Ovary (tissue), 3 donors: Measurements from ENCODE around the gene WDR20.

ENCODE experiments used
- CTCF ChIP-seq, 3 donors: fragments of 450-650 bp in 2 of 3; fragments of 200-600 bp in 1 of 3; IDR thresholded peaks; one replicate each; pipeline versions ENCODE4 v1.5.1 to v1.8.0; 2016 to 2022; ENCODE audit warnings: antibody characterized with exemption in 3 of 3, mild to moderate bottlenecking in 1 of 3
- EP300 ChIP-seq: sonication (generic); formaldehyde crosslinking; IDR thresholded peaks from one replicate; pipeline ENCODE4 v1.6.1; 2017; ENCODE audit warnings: antibody characterized with exemption
- POLR2A ChIP-seq: fragments of 450-650 bp; IDR thresholded peaks from one replicate; pipeline ENCODE4 v1.6.1; 2017; ENCODE audit warnings: antibody characterized with exemption, mild to moderate bottlenecking, moderate library complexity
- donor health status: DM: no; HTN: no; CAD: no.

DNA sequence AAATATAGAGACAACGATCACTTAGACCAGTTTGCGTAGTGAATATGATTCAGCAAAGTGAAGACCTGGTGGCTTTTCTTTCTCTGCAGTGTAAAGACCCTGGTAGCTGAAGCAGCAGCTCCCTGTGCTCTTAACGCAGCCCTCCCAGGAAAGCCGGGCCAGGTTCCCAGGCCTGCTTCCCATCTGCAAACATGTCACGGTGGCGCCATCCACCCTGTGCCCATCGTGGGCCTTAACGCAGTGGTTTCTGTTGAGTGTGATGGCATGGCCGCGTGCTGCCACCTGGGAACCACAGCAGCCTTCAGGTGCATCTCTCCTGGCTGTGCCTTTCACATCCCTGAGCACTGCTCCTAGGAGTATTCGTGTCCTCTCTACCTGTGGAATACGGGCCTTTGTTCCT lies 71.5 kb downstream of the WDR20 start:
- TF ChIP-seq CTCF (IDR thresholded peaks at IDR 0.05) (no peak), POLR2A (no peak), EP300 (no peak)
